Astrocyte (in vitro differentiated cells and primary cell): ENCODE measurements around the gene NCOA3. TPM values are rescaled to one million over a fixed set of nuclear protein-coding genes. Genes with fewer than 3 reads are reported as not detected.

Experiments
- DNase-seq: peaks from one replicate; pipeline ENCODE4 v3.0.0-alpha.2; 2010; ENCODE audit warnings: low read depth
- FAIRE-seq: peaks from 2 replicates; lab custom pipeline; 2011; peaks lifted over from hg19 to GRCh38; lab: Jason Lieb, UNC
- H2AFZ ChIP-seq: 2 replicates; pipeline ENCODE4 v1.6.0; 2012; ENCODE audit warnings: low read depth, low read length, inconsistent platforms
- H3K27ac ChIP-seq: 2 replicates; pipeline ENCODE4 v1.5.1; 2011; ENCODE audit warnings: low read depth, low read length, inconsistent platforms
- H3K27me3 ChIP-seq: 2 replicates; pipeline ENCODE4 v1.6.0; 2011; ENCODE audit warnings: low read length, inconsistent platforms; ENCODE audit not compliant: insufficient read depth
- H3K36me3 ChIP-seq: 2 replicates; pipeline ENCODE4 v1.5.1; 2011; ENCODE audit warnings: low read length, inconsistent platforms; ENCODE audit not compliant: insufficient read depth
- H3K4me1 ChIP-seq: 2 replicates; pipeline ENCODE4 v1.5.1; 2011; ENCODE audit warnings: low read length, inconsistent platforms; ENCODE audit not compliant: insufficient read depth
- H3K4me2 ChIP-seq: 2 replicates; pipeline ENCODE4 v1.6.0; 2012; ENCODE audit warnings: low read length, inconsistent platforms
- H3K4me3 ChIP-seq: 2 replicates; pipeline ENCODE4 v1.5.1; 2011; ENCODE audit warnings: low read depth, mild to moderate bottlenecking, low read length, inconsistent platforms; ENCODE audit not compliant: insufficient read depth
- H3K79me2 ChIP-seq: 2 replicates; pipeline ENCODE4 v1.6.0; 2012; ENCODE audit warnings: mild to moderate bottlenecking, low read length, inconsistent platforms; ENCODE audit not compliant: insufficient read depth
- H3K9ac ChIP-seq: 2 replicates; pipeline ENCODE4 v1.6.0; 2012; ENCODE audit warnings: mild to moderate bottlenecking, low read length, inconsistent platforms
- H3K9me3 ChIP-seq: 2 replicates; pipeline ENCODE4 v1.5.1; 2012; ENCODE audit warnings: low read depth, mild to moderate bottlenecking, low read length, inconsistent platforms; ENCODE audit not compliant: insufficient read depth
- H4K20me1 ChIP-seq: 2 replicates; pipeline ENCODE4 v1.6.0; 2012; ENCODE audit warnings: low read length, inconsistent platforms; ENCODE audit not compliant: insufficient read depth
- H3K27ac Mint-ChIP-seq: one replicate; pipeline ENCODE4 v1.8.0; 2021; ENCODE audit warnings: mild to moderate bottlenecking, mixed read lengths; ENCODE audit not compliant: unreplicated experiment
- H3K27me3 Mint-ChIP-seq: one replicate; pipeline ENCODE4 v1.8.0; 2021; ENCODE audit warnings: low read depth, mixed read lengths; ENCODE audit not compliant: unreplicated experiment
- H3K36me3 Mint-ChIP-seq: one replicate; pipeline ENCODE4 v1.8.0; 2021; ENCODE audit warnings: low read depth, mixed read lengths; ENCODE audit not compliant: unreplicated experiment
- H3K4me1 Mint-ChIP-seq: one replicate; pipeline ENCODE4 v1.8.0; 2021; ENCODE audit warnings: low read depth, mixed read lengths; ENCODE audit not compliant: unreplicated experiment
- H3K4me3 Mint-ChIP-seq: one replicate; pipeline ENCODE4 v1.8.0; 2021; ENCODE audit warnings: mild to moderate bottlenecking, moderate library complexity, mixed read lengths; ENCODE audit not compliant: unreplicated experiment
- H3K9me3 Mint-ChIP-seq: one replicate; pipeline ENCODE4 v1.8.0; 2021; ENCODE audit warnings: mild to moderate bottlenecking, mixed read lengths; ENCODE audit not compliant: unreplicated experiment
- CTCF ChIP-seq: IDR thresholded peaks from 2 replicates; pipeline ENCODE4 v1.5.1; 2011; ENCODE audit warnings: low read depth, mild to moderate bottlenecking, inconsistent platforms, low read length, moderate library complexity; ENCODE audit not compliant: insufficient read depth
- EZH2 ChIP-seq: IDR thresholded peaks from 2 replicates; pipeline ENCODE4 v1.6.1; 2012; ENCODE audit warnings: mild to moderate bottlenecking, low read length, inconsistent platforms; ENCODE audit not compliant: insufficient read depth
- total RNA-seq: library from RNA; stranded (reverse); gene quantifications from 2 replicates; pipeline ENCODE4 v1.2.1, GENCODE V29; 2021

NCOA3 gene
- total RNA-seq, 1 donor from 2014 or later: 30.5 TPM

GRCh38 chr20:47453167-47453782 lies 48.4 kb upstream of the NCOA3 start:
- no peak for FAIRE-seq
- no peaks in the 10 kb centered on the region for H3K27me3 ChIP-seq
- H4K20me1 ChIP-seq: no peaks in the 10 kb centered on the region
- Mint-ChIP-seq H3K36me3 (no peaks in the 10 kb centered on the region), H3K27me3 (no peaks in the 10 kb centered on the region), H3K4me1 (peaks cover 21% of the 10 kb centered on the region), H3K9me3 (peaks cover 6% of the 10 kb centered on the region), H3K4me3 (peak overlapping the region; percentile 56), H3K27ac (peak overlapping the region; percentile 97)
- H3K9me3 ChIP-seq: peaks cover 5% of the 10 kb centered on the region
- H2AFZ ChIP-seq: peak overlapping the region; percentile 2
- H3K36me3 ChIP-seq: no peaks in the 10 kb centered on the region
- H3K9ac ChIP-seq: peak overlapping the region; percentile 31
- TF ChIP-seq CTCF (no peak), EZH2 (no peak)
- peak overlapping the region; percentile 74 for H3K27ac ChIP-seq
- H3K79me2 ChIP-seq: no peaks in the 10 kb centered on the region
- H3K4me3 ChIP-seq: no peak overlapping the region
- H3K4me1 ChIP-seq: peaks cover 3% of the 10 kb centered on the region
- peak; percentile 86 for DNase-seq
- peak overlapping the region; percentile 59 for H3K4me2 ChIP-seq

- H3K79me2 ChIP-seq: no peaks in the 10 kb centered on the region
- DNase-seq: no peak
- H3K4me3 ChIP-seq: no peak overlapping the region
- H3K27ac Mint-ChIP-seq: peak overlapping the region; percentile 81
- H3K27me3 ChIP-seq: no peaks in the 10 kb centered on the region
- no peak for TF ChIP-seq CTCF
- TF ChIP-seq EZH2: no peak
- no peaks in the 10 kb centered on the region for H3K36me3 Mint-ChIP-seq
- no peak overlapping the region for H3K4me3 Mint-ChIP-seq
- H3K4me1 ChIP-seq: peaks cover 3% of the 10 kb centered on the region
- H3K4me1 Mint-ChIP-seq: peaks cover 21% of the 10 kb centered on the region
- no peak overlapping the region for H3K9ac ChIP-seq
- H3K27me3 Mint-ChIP-seq: no peaks in the 10 kb centered on the region
- no peak overlapping the region for H3K27ac ChIP-seq
- H4K20me1 ChIP-seq: no peaks in the 10 kb centered on the region
- no peaks in the 10 kb centered on the region for H3K36me3 ChIP-seq
- peaks cover 6% of the 10 kb centered on the region for H3K9me3 Mint-ChIP-seq
- peaks cover 5% of the 10 kb centered on the region for H3K9me3 ChIP-seq
- no peak overlapping the region for H2AFZ ChIP-seq
- H3K4me2 ChIP-seq: no peak overlapping the region
- FAIRE-seq: no peak
Measured at GRCh38 chr20:47454298-47455132, 47.2 kb upstream of the NCOA3 start.
